Subcutaneous abdominal adipose tissue (tissue), 5 donors: ENCODE data around the gene ID4.

ENCODE experiments used
- H3K27ac ChIP-seq: one replicate; pipeline ENCODE4 v1.7.0; 2013; ENCODE audit warnings: low read depth, mild to moderate bottlenecking, inconsistent platforms, low read length, moderate library complexity
- H3K27me3 ChIP-seq, 5 donors: one replicate each; pipeline ENCODE4 v1.7.0; 2013; ENCODE audit warnings: low read length in 5 of 5, inconsistent platforms in 1 of 5; ENCODE audit not compliant: control insufficient read depth in 5 of 5, insufficient read depth in 4 of 5
- H3K36me3 ChIP-seq, 5 donors: one replicate each; pipeline ENCODE4 v1.7.0; 2013; ENCODE audit warnings: low read length in 5 of 5; ENCODE audit not compliant: control insufficient read depth in 5 of 5, insufficient read depth in 5 of 5
- H3K4me1 ChIP-seq, 5 donors: one replicate each; pipeline ENCODE4 v1.7.0; 2013; ENCODE audit warnings: low read length in 5 of 5, mild to moderate bottlenecking in 3 of 5, moderate library complexity in 1 of 5; ENCODE audit not compliant: control insufficient read depth in 5 of 5, insufficient read depth in 5 of 5
- H3K4me3 ChIP-seq, 5 donors: one replicate each; pipeline ENCODE4 v1.7.0; 2013; ENCODE audit warnings: low read length in 5 of 5, low read depth in 1 of 5
- H3K9ac ChIP-seq, 5 donors: one replicate each; pipeline ENCODE4 v1.7.0; 2013; ENCODE audit warnings: low read length in 5 of 5, mild to moderate bottlenecking in 4 of 5, moderate library complexity in 3 of 5
- H3K9me3 ChIP-seq, 5 donors: one replicate each; pipeline ENCODE4 v1.7.0; 2013; ENCODE audit warnings: low read length in 5 of 5; ENCODE audit not compliant: control insufficient read depth in 5 of 5
- donor health status: healthy.
- donor health status: healthy.
- donor health status: healthy.
- donor health status: healthy.
- donor health status: healthy.

The ID4 gene

DNA sequence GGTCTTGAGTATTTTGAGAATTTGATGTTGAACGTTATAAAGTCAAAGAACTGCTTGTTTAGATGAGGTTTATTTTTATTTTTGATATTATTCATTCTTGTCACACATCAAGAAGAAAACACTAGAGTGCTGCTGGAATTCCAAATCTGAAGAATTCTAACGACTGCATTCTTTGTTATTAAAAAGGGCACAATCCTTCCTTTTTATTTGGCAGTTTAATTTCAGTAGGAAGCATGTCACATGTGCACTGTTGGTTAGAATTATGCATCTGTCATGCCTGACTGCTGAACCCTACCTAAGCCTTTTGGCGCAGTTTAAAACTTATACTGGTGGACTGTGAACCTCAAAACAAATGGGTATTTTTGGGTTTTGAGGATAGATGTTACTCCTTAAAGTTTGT is 4.0 kb downstream of the ID4 start:
- Histone ChIP-seq H3K36me3 (no peaks in the 10 kb centered on the region), H3K27me3 (peaks cover 0 to 9% (median 4%) of the 10 kb centered on the region in 5 donors), H3K9me3 (no peaks in the 10 kb centered on the region), H3K4me3 (peak overlapping the region in 1 of 5 donors; percentile 90), H3K9ac (no peak overlapping the region), H3K4me1 (peaks cover 0 to 25% (median 21%) of the 10 kb centered on the region in 5 donors), H3K27ac (no peak overlapping the region)

DNA sequence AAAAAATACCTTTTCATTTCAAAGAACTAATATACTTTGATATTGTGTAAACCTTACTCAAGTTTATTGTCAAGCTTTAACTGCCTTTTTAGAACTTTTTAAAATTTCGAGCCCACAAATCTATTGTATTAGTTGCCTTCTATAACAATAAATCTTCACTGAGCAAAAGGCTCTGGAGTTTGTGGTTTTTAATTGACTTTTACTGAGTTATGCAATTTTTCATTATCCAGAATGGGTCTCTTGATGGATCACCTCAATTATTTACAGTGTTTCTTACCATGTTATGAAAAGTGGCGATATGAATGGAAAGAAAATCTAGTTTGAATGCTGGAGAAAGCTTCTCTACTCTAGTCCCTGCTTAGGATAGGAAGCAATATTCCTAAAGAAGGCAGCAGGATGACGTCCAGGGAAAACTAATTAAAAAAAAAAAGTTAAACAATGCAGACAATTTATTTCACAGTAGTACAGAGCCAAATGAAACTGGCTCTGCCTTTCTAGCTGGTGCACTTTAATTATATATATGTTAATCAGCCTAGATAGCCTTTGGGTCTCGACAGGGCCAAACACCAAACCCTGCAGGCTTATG is 5.0 kb downstream of the ID4 start:
- Histone ChIP-seq H3K27me3 (peaks cover 0 to 9% (median 2%) of the 10 kb centered on the region in 5 donors), H3K9ac (peak overlapping the region in 1 of 5 donors; percentile 3), H3K9me3 (no peaks in the 10 kb centered on the region), H3K4me1 (peaks cover 0 to 19% (median 16%) of the 10 kb centered on the region in 5 donors), H3K4me3 (no peak overlapping the region), H3K36me3 (no peaks in the 10 kb centered on the region), H3K27ac (no peak overlapping the region)

DNA sequence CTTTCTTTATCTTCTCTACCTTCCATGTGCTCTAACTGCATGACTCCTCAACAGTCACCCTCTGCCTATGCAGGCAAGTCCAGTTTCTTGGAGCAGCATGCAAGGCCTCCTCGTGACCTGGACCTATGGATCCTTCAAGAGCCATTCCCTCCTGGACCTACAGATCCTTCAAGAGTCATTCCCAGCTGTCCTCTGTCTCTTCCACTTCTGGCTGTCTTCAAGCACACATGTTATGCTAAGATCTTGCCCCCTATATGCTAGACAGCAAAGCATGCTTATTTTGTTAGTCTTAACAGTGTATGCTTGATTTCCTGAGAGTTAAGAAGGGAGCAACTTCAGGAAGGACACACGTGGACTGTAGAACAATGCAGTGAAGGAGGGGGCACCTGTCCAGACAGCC is 7.5 kb downstream of the ID4 start:
- peaks cover 0 to 10% (median 0%) of the 10 kb centered on the region in 5 donors for H3K4me1 ChIP-seq
- no peaks in the 10 kb centered on the region for H3K9me3 ChIP-seq
- no peaks in the 10 kb centered on the region for H3K27me3 ChIP-seq
- no peak overlapping the region for H3K4me3 ChIP-seq
- H3K9ac ChIP-seq = no peak overlapping the region
- H3K27ac ChIP-seq = no peak overlapping the region
- no peaks in the 10 kb centered on the region for H3K36me3 ChIP-seq

DNA sequence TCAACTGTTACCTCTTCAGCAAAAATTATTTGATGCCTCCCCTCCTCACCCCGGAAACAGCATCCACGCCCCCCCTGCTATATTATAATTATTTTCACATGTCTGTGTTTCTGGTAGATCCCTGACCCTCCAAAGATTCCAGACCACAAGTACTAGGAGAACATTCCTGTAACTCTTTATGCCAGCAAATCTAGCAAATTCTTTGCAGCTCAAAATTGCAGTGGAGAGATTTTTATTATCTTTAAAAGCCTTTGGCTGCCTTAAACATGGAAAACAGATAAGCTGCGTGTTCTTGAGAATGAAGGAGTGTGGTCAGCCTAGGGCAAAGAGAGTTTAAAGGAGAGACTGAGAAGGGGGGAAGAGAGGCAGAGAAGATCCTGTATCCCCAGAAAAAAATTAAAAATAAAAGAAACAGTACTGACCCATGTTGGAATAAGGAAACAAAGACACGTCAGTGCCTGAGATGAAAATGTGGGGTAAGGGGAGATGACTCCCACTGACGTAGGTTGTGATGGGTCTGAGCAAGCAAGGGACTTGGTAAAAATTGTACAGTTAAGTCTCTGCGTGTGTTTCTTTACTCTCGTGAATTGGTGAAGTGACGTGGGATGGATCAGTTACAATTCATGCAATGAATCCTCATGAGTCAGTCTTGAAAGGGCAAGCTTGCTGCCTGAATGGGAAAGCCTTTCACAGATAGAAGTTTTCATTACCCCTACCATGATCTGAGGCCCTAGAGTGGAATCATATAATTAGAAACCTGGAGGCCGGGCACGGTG is 8.3 kb downstream of the ID4 start:
- H3K27ac ChIP-seq = no peak overlapping the region
- no peaks in the 10 kb centered on the region for H3K36me3 ChIP-seq
- no peak overlapping the region for H3K4me3 ChIP-seq
- H3K4me1 ChIP-seq = peaks cover 0 to 8% (median 0%) of the 10 kb centered on the region in 5 donors
- H3K9ac ChIP-seq = no peak overlapping the region
- no peaks in the 10 kb centered on the region for H3K9me3 ChIP-seq
- H3K27me3 ChIP-seq = no peaks in the 10 kb centered on the region

DNA sequence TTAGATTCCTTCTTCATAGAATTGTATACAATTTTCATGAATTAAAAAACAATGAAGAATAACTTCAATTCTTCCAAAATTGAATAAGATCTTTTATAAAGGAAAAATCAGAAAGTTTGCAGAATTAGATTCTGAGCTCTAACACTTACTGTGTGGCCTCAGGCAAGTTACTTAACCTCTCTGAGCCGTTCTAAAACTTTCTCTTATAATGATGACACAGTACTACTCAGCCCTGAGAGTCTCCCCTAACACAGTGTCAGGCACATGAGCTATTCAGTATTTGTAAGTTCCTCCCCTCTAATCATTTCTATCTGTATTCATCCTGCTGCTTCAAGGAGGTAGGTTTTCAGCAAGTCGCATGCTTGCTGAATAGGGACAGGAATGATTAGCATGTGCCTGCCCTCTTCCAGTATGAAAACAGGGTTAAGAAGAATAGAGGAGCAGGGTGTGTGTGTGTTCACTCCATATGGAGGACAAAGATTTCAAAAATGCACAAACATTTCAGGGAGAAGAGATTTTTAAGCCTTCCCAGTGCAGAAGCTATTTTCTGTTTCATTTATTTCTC is 11.4 kb downstream of the ID4 start:
- no peak overlapping the region for H3K9ac ChIP-seq
- H3K36me3 ChIP-seq = no peaks in the 10 kb centered on the region
- H3K4me3 ChIP-seq = no peak overlapping the region
- H3K9me3 ChIP-seq = no peaks in the 10 kb centered on the region
- no peak overlapping the region for H3K27ac ChIP-seq
- H3K4me1 ChIP-seq = peaks cover 3 to 19% (median 7%) of the 10 kb centered on the region in 5 donors
- no peaks in the 10 kb centered on the region for H3K27me3 ChIP-seq

DNA sequence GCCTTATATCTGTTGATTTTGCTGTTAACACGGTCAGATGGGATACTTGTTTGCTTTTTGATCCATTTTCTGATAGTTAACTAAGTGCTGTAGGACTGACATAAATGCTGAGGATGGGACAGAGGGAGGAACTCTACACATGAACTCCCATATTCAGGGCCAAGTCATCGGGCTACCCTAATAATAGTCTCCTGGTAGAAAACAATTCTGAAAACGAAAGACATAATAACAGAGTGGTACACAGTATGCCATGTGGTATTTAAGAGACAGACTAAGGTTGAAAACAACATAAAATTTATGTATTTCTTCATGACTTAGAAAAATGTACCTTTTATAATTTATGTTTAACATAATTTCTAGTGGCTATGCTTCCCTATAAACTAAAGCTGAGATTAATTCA is 12.0 kb downstream of the ID4 start:
- no peak overlapping the region for H3K27ac ChIP-seq
- H3K9ac ChIP-seq = no peak overlapping the region
- no peaks in the 10 kb centered on the region for H3K27me3 ChIP-seq
- H3K9me3 ChIP-seq = no peaks in the 10 kb centered on the region
- H3K36me3 ChIP-seq = no peaks in the 10 kb centered on the region
- H3K4me1 ChIP-seq = peaks cover 3 to 19% (median 7%) of the 10 kb centered on the region in 5 donors
- H3K4me3 ChIP-seq = no peak overlapping the region

DNA sequence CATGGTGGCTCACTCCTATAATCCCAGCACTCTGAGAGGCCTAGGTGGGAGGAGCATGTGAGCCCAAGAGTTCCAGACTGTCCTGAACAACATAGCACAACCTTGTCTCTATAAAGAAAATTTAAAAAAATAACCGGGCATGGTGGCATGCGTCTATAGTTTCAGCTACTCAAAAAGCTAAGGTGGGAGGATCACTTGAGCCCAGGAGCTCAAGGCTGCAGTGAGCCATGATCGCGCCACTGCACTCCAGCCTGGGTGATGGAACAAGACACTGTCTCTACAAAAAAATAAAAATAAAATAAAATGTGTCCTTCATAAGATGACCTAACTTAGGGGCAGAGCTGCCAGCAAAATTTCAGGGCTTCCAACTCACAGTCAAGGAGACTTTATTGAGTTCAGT is 12.6 kb downstream of the ID4 start:
- H3K27ac ChIP-seq = no peak overlapping the region

DNA sequence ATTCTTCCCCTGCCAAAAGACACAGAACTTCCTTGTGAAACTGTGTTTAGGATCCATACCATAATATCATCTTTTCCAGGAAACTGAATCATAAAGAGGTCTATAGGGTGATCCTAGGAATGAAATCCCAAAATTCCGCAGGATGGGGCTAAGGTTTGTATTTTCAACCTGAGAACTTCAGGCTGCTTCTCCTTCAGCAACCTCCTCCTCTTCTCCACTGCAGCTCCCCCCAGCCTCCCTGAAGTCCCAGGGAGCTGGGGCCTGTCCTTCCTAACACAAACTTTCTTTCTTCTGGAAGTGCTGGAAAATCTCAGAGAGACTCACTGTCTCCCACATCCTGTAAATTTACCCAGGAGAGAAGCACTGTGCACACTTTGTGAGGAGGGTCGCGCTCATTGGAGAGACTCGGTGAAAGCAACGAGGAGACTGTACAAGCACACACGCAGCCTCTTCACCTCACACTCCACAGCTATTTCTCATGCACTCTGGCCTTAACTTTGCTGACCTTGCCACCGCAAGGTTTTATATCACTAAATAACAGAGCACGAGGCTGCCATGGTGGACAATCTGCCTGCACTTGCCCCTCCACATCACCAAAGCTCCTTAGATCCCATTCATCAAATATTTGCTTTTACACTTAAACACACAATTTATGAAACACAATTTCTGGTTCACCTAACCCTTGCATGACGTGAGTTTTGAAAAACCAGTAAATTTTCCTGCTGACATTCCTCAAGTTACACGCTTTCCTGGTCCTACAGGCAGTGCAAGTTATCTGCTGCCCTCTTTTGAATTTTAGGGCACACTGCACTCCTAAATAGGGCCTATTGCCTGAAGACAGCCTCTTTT is 14.3 kb downstream of the ID4 start:
- H3K9ac ChIP-seq = peak overlapping the region in 1 of 5 donors; percentile 10
- no peaks in the 10 kb centered on the region for H3K36me3 ChIP-seq
- H3K9me3 ChIP-seq = no peaks in the 10 kb centered on the region
- no peaks in the 10 kb centered on the region for H3K27me3 ChIP-seq
- peak overlapping the region in 3 of 5 donors; percentile 10 to 42 (median 41) for H3K4me3 ChIP-seq
- H3K27ac ChIP-seq = no peak overlapping the region
- peaks cover 3 to 19% (median 7%) of the 10 kb centered on the region in 5 donors for H3K4me1 ChIP-seq

More for the DNA sequence above, 12.6 kb downstream of the ID4 start:
- no peak overlapping the region for H3K9ac ChIP-seq
- no peak overlapping the region for H3K4me3 ChIP-seq
- H3K27me3 ChIP-seq = no peaks in the 10 kb centered on the region
- H3K4me1 ChIP-seq = peaks cover 3 to 19% (median 7%) of the 10 kb centered on the region in 5 donors
- no peaks in the 10 kb centered on the region for H3K36me3 ChIP-seq
- H3K9me3 ChIP-seq = no peaks in the 10 kb centered on the region

DNA sequence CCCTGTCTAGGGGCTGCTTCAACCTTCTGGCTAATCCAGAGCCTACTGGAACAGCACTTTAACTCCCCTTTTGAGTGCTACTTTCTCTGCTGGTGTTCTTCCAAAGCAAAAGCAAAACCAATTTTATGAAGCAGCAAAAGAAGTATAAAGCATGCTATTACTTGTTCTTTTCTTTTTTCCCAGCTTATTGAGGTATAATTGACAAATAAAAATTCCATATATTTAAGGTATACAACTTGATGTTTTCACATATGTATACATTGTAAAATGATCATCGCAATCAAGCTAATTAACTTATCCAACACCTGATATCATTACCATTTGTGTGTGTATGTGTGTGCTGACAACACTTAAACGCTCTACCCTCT is 14.9 kb downstream of the ID4 start:
- Histone ChIP-seq H3K27me3 (no peaks in the 10 kb centered on the region), H3K4me3 (no peak overlapping the region), H3K9ac (no peak overlapping the region), H3K36me3 (no peaks in the 10 kb centered on the region), H3K9me3 (no peaks in the 10 kb centered on the region), H3K27ac (no peak overlapping the region), H3K4me1 (peaks cover 3 to 19% (median 7%) of the 10 kb centered on the region in 5 donors)
